GM19240 (cell line): ENCODE results near the gene PTPRN2.
"Not testable (repeated sequence)": the region's sequence is repeated elsewhere in the genome, so short reads cannot be mapped to it uniquely, and the experiment has no call there.

Experiments used
- DNase-seq: peaks from one replicate; pipeline ENCODE4 v3.0.0; 2011; ENCODE audit warnings: low spot score; ENCODE audit not compliant: insufficient read length

The PTPRN2 gene

GRCh38 chr7:157727964-157728615, 859.5 kb downstream of the PTPRN2 start:
- DNase-seq, result no peak

GRCh38 chr7:157726764-157727163, 860.9 kb downstream of the PTPRN2 start:
- no peak for DNase-seq

- DNase-seq, result not testable (repeated sequence)
Observed at GRCh38 chr7:157725312-157725711, 862.3 kb downstream of the PTPRN2 start.

GRCh38 chr7:157723205-157723604, 864.4 kb downstream of the PTPRN2 start:
- DNase-seq, result no peak

GRCh38 chr7:157722137-157723060, 865.2 kb downstream of the PTPRN2 start:
- DNase-seq, result no peak

- DNase-seq, result no peak
Observed at GRCh38 chr7:157721468-157722136, 866.0 kb downstream of the PTPRN2 start.

GRCh38 chr7:157719705-157720655, 867.6 kb downstream of the PTPRN2 start:
- no peak for DNase-seq

GRCh38 chr7:157719008-157719682, 868.5 kb downstream of the PTPRN2 start:
- DNase-seq, result no peak

GRCh38 chr7:157718303-157719007, 869.2 kb downstream of the PTPRN2 start:
- DNase-seq, result no peak

GRCh38 chr7:157717211-157718174, 870.1 kb downstream of the PTPRN2 start:
- DNase-seq, result no peak

GRCh38 chr7:157715938-157716280, 871.7 kb downstream of the PTPRN2 start:
- no peak for DNase-seq

GRCh38 chr7:157715071-157715937, 872.3 kb downstream of the PTPRN2 start:
- no peak for DNase-seq

GRCh38 chr7:157714166-157715070, 873.2 kb downstream of the PTPRN2 start:
- DNase-seq, result no peak

- no peak for DNase-seq
Observed at GRCh38 chr7:157713591-157713990, 874.0 kb downstream of the PTPRN2 start.

- no peak for DNase-seq
Observed at GRCh38 chr7:157712666-157713235, 874.9 kb downstream of the PTPRN2 start.

- DNase-seq, result no peak
Observed at GRCh38 chr7:157711353-157711888, 876.2 kb downstream of the PTPRN2 start.
